NCI-H2171 (cell line): ENCODE data around the gene ZNF785.
"Not testable (repeated sequence)": the region's sequence is repeated elsewhere in the genome, so short reads cannot be mapped to it uniquely, and the experiment has no call there.

Experiments
- DNase-seq: peaks from one replicate; lab custom pipeline; 2025; lab: John Stamatoyannopoulos, UW

The ZNF785 gene

GRCh38 chr16:30565526-30565925 is 20.0 kb downstream of the ZNF785 start:
- DNase-seq: peak; percentile 48

- DNase-seq: no peak
Measured at GRCh38 chr16:30562021-30562420, 23.5 kb downstream of the ZNF785 start.

- no peak for DNase-seq
Measured at GRCh38 chr16:30561089-30561816, 24.2 kb downstream of the ZNF785 start.

DNA sequence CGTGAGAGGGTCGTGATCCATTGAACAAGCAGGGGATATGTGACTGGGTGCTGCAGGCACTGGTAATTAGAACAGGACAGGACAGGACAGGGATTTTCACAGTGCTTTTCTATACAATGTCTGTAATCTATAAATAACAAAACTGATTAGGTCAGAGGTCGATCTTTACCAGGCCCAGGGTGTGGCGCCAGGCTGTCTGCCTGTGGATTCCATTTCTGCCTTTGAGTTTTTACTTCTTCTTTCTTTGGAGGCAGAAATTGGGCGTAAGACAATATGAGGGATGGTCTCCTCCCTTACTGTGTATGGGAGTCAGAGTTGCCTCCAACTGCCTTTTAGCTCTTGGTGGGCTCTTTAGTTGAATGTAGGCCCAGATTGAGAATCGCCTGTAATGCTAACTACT is 25.8 kb downstream of the ZNF785 start:
- DNase-seq: no peak

- no peak for DNase-seq
Measured at GRCh38 chr16:30558789-30559377, 26.6 kb downstream of the ZNF785 start.

DNA sequence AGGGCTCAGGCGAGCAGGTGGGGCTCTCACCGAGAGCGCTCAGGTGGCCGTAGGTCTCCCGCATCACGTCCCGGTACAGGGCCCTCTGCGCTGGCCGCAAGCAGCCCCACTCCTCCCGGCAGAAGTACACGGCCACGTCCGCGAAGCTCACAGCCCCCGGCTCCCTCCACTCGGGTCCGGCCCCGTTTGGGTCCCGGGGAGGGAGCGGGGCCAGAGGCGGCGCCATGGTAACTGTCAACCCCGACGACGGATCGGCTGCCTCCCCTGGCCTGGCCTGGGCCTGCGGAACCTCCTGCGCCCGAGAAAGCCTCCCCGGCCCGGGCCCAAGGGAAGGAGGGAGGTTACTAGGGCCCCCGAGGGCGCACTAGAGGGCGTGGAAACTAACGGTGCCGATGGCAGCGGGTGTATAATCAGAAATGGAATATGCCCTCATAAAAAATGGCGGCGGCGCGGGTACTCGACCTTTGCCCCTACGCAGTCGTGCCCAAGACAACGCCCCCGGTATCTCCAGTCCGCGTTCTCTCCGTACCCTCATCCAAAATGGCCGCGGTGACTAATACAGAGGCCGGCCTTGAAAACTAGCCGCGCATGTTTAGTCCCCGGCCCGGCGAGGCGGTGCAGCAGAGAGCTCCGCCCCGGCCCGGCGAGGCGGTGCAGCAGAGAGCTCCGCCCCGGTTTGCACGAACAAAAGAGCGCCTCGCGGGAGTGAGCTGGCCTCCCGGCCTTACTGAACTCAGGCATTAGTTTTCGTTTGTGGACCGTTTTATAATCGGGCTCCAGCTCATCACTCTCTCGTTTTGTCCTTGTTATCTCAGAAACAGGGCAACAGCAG is 27.3 kb downstream of the ZNF785 start, which contains the start of gene ZNF764:
Gene ZNF764 (minus strand): TSS at position 418 of the 832 bp plus-strand sequence. CDS start 192 bp downstream, at position 226.
- peak; percentile 98 for DNase-seq

DNA sequence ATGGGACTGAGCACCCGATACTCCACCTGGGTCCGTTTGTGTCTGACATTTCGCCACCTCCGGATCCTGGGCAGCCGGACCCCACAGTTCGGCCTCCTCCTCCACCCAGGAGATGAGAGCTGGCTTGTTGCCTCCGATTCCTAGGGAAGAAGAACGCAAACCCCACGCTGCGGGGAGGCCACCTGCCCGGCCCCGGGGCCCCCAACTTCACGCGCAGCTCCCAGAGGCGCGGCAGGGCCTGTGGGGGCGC is 27.9 kb downstream of the ZNF785 start:
- no peak for DNase-seq

DNA sequence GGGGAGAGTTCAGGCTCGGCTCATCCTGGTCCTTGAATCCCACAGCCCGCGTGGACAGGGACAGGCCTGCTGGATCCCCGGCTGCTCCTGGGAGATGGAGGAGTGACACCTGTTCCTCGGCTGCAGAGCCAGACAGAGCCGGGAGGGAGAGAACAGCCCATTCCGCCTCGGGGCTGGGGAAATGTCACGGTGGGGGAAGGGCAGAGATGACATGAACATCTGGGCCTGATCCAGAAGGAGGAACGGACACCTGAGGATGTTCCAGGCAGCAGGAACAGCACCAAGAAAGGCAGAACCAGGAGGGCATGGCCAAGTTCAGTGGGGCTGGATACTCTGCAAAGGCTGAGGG is 29.4 kb downstream of the ZNF785 start:
- no peak for DNase-seq

DNA sequence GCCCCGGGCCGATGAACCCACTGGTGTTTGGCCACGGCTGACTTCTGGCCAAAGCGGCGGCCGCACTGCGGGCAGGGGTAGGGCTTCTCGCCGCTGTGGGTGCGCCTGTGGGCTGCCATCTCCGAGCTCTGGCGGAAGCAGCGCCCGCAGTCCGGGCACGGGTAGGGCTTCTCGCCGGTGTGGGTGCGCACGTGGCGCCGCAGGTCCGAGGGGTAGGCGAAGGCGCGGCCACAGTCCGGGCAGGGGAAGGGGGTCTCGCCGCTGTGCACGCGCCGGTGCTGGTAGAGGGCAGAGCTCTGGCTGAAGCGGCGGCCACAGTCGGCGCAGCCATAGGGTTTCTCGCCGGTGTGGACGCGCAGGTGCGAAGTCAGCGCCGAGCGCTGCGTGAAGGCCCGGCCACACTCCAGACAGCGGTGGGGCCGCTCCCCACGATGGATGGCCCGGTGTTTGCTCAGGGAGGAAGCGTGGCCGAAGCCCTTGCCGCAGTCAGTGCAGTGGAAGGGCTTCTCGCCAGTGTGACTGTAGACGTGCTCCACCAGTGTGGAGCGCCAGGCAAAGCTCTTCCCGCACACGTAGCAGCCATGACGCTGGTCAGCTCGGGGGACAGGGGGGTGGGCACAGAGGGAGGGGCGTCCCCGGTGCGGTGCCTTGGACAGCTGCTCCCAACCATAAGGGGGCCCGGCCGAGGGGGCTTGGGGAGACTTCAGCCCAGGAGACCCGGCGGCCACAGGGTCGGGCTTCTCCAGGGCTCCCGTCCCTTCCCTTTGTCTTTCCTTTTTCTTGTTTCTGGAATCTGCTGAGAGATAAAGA is 30.0 kb downstream of the ZNF785 start:
- no peak for DNase-seq

DNA sequence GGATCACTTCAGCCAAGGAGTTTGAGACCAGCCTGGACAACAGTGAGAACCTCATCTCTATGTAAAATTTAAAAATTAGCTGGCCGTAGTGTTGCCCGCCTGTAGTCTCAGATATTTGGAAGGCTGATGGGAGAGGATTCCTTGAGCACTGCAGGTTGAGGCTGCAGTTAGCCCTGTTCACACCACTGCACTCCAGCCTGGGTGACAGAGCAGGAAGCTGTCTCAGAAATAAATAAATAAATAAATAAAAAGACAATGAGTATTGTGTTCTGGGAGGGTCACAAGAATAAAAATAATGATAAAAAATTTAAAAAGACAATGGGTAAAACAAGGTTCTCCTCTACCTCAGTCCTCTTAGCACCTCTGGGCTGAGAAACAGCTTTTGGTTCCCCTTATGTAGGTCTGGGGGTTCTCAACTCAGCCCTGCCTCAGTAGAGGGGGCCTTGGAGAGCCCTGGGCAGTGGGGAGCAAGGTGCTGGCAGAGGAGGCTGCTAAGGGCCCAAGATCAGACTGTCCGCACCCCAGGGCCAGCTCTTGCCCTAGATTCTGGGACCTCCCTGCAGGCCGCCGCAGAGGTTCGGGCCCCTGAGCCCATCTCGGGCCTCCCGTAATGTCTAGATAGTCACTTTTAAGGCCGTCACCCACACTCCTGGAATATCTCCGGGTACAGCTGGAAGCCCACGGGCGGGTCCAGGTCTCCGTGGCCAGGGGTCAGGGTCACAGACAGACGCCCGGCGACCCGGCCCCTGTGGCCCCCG is 30.8 kb downstream of the ZNF785 start:
- DNase-seq: no peak

GRCh38 chr16:30553393-30553899 is 32.1 kb downstream of the ZNF785 start:
- no peak for DNase-seq

- DNase-seq: no peak
Measured at GRCh38 chr16:30552956-30553355, 32.5 kb downstream of the ZNF785 start.

GRCh38 chr16:30551781-30552180 is 33.7 kb downstream of the ZNF785 start:
- DNase-seq: no peak

DNA sequence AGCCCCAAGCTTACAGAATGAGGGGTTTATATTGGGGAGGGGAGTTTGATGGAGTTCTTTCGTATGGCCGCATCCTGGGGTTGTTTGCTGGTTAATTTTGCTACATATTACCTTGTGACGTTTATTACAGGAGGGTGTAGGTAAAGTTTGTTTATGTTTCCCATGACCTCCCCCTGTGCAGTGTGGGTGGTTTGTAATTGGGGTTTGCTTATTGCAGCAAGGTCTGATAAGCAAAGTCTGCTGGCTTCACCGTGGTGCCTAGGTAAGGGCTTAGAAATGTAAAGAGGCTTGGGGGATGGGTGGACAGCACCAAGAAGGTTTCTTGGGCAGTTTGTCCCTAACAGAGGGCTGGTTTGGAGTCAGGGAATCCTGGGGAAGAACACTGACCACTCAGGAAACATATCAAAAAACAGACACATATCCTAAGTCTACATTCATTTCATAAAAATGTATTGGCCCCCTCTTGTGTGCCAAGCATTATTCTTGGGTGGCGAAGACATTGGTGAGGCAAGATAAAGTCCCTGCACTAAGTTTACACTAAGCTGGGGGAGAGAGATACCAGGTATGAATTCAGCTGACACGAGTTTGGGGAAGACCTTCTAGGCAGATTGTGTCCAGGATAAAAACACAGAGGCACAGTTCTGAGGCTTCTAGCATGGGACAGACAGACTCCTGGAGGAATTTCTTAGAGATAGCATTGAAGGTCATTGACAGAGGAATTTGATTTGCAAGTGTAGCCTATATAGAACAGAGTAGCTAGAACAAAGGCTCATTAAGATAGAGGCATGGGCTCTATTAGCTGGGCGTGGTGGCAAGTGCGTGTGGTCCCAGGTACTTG is 36.9 kb downstream of the ZNF785 start:
- DNase-seq: no peak

- DNase-seq: no peak
Measured at GRCh38 chr16:30546115-30546514, 39.4 kb downstream of the ZNF785 start.

DNA sequence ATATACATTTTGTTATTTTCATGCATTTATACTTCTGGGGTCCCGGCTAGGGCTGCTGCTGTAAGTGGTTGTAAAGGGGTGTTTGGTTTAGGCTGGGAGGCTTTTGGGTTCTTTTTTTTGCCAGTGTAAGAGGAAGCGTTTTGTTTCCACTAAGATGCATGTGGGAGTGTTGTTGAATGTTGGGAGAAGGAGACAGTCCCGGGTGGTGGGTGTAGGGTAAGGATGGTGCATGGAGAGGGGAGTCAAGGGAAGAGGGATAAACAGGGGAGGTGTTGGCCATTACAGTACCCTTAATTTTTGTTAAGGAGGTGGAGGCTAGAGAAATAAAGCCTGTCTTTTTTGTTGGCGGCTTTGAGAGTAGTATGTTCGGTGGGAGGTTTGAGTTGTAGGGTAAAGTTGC is 42.4 kb downstream of the ZNF785 start:
- no peak for DNase-seq

DNA sequence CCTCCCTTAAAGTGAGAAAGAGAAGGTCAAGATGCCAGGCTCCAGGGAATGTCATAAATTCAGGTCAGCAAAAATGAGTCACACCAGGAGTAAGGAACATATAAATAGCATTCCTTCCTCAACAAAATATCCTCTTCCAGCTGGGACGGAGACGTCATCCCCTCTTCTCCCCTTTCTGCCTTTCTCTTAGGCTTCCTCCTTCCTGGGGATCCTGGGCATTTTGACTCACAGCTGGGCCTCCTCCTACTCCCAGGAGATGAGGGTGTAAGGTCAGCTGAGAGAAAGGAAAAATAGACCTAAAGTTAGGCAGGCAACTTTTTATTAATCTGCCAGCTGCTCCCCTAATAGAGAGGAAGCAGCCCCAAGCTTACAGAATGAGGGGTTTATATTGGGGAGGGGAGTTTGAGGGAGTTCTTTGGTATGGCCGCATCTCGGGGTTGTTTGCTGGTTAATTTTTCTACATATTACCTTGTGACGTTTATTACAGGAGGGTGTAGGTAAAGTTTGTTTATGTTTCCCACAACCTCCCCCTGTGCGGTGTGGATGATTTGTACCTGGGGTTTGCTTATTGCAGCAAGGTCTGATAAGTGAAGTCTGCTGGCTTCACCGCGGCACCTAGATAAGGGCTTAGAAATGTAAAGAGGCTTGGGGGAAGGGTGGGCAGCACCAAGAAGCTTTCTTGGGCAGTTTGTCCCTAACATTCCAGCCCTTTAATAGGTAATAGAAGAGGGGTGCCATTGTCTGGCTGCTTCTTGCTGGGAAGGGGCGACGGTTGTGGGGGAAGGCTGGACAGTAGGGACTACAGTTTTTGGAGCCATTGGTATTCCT is 43.8 kb downstream of the ZNF785 start:
- no peak for DNase-seq

GRCh38 chr16:30540916-30541464 is 44.5 kb downstream of the ZNF785 start:
- DNase-seq: not testable (repeated sequence)

DNA sequence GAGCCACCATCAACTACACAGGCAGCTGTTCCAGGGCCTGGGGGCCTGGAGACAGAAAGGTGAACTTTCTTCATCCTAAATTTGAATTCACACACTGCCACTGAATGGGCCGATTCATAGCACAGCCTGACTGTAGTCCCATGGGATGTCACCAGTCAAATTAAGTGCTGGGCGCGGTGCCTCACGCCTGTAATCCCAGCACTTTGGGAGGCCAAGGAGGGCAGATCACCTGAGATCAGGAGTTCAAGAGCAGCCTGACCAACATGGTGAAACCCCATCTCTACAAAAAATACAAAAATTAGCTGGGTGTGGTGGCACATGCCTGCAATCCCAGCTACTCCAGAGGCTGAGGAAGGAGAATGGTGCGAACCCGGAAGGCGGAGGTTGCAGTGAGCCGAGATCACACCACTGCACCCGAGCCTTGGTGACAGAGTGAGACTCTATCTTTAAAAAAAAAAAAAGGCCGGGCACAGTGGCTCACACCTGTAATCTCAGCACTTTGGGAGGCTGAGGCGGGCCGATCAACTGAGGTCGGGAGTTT is 45.4 kb downstream of the ZNF785 start:
- not testable (repeated sequence) for DNase-seq
